Ammon's horn (tissue), 1 donor: ENCODE data around the gene ANP32B.
"Not testable (repeated sequence)": the region's sequence is repeated elsewhere in the genome, so short reads cannot be mapped to it uniquely, and the experiment has no call there.

ENCODE experiments used
- DNase-seq: peaks from one replicate; pipeline ENCODE4 v3.0.0-alpha.2; 2016; ENCODE audit warnings: low spot score

Gene ANP32B

DNA sequence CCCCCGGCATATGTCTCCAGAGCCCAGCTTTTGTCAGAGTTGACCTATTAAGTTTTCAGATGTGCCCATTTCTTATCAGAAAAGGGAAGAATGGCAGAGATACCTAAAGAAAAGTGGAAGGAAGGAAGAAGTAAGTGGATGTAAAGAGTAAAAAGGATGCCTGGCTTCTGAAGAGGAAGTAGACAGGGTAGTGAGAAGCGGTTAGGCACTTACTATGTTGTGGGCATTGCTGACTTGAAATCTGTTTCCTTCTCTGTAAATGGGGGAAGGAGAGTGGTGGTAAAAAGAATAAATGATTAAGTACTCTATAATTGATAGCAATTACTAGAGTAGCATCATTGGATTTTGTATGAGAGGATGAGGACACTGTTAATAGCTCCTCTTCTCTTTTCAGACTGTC lies 9.9 kb downstream of the ANP32B start:
- no peak for DNase-seq

DNA sequence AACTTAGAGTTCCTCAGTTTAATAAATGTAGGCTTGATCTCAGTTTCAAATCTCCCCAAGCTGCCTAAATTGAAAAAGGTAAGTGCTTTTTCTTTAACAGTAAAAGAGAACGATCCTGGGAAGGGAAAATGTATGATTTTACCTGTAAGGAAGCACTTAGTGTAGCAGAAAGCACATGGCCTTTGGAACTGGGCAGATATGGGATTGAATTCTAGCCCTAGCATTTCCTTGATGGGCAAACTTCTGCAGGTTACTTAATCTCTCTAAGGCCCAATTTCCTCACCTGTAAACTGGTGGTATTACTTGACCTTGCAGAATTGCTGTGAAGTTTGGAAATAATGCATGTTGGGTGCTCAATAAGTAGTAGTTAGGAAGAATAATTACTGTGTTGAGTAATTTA lies 11.6 kb downstream of the ANP32B start:
- no peak for DNase-seq

DNA sequence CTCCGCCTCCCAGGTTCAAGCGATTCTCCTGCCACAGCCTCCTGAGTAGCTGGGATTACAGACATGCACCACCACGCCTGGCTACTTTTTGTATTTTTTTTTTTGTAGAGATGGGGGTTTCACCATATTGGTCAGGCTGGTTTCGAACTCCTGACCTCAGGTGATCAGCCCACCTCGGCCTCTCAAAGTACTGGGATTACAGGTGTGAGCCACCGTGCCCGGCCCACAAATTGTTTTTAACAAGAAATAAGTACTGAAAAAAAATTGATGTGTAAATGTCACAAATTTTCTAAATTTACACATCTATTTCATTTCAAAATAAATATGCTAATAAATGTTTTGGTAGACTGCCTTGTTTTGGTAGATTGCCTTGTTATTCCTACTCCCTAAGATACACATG lies 13.5 kb downstream of the ANP32B start:
- not testable (repeated sequence) for DNase-seq

DNA sequence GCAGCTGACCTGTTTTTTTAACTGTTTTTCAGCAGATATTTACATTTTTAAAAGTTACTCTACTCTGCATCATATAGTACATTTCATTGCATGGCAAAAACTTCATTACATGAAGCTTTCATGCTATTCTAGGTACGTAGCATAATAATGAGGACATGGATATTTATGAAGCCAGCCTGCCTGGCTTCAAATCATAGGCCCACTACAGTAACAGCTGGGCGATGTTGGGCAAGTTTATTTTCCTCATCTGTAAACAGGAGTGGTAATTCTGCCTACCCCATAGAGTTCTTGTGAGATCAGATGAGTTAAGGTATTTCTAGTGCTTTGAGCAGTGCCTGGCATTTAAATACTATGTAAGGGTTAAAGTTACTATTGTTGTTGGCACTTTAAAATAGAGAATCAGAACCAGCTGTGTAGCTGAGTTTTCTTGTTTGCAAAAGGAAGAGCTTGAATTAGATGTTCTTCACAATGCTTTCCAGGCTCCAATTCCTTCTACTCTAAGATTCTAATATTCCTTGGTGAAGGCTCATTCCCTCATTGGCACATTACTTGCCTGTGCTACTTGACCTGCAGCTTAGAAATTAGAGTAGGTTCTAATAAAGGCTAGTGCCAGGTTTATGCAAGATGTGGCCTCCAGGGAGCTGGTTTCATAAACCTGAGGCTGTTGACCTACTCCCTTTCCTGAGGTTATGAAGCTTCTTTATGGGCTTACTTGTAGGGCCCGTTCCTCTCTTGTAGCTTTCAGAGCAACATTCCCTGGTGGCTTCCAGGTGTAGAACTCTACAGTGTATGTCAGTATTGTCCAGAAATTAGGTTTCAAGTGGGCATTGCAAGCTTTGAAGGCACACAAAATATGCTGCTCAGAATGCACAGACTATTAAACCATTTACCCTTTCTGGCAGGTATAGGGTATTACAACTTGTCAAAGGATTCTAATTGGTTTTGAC lies 14.5 kb downstream of the ANP32B start:
- no peak for DNase-seq

DNA sequence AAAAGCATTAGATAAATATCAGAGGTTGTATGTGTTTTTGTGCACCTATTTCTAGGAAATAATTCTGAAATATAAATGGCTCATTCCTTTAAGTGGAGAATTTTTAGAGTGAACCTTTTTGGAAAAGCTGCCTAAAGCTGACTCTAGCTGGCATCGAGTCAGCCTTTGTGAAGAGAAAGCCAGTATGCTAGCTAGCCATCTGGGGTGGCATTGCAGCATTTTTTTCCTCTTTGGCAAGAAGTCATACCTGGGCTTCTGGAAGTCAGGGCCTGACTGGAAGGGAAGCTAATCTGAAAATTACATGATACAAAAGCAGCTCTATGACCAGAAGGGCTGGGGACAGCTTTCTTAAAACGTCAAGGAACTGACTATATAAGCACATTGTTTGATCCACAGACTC lies 19.7 kb downstream of the ANP32B start:
- DNase-seq = no peak

DNA sequence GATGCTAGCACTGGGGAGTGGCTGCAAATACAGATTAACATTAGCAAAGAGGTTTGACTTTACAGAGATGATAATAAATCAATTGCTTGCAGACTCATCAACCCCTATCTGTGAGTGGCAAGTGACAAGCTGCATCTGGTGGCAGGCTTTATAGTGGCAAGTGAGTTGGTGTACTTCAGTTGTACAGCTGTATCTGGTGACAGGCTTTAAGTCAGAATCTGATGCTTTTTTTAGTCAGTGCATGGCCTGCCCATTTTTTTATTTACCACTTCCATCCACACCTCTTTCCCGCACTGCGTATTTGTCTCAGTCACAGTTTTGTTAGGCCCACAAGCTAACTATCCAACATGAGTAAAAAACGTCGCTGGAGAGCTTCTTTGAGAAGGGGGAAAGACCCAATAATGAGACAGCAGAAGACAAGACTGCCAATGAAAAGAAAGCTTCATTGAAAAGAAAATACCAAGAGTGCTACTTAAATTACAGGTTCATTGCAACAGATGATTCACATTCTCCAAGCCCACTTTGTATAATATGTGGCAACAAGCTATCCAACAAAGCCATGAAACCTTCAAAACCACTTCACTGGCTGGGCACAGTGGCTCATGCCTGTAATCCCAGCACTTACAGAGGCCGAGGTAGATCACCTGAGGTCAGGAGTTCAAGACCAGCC lies 23.1 kb downstream of the ANP32B start:
- DNase-seq = no peak

DNA sequence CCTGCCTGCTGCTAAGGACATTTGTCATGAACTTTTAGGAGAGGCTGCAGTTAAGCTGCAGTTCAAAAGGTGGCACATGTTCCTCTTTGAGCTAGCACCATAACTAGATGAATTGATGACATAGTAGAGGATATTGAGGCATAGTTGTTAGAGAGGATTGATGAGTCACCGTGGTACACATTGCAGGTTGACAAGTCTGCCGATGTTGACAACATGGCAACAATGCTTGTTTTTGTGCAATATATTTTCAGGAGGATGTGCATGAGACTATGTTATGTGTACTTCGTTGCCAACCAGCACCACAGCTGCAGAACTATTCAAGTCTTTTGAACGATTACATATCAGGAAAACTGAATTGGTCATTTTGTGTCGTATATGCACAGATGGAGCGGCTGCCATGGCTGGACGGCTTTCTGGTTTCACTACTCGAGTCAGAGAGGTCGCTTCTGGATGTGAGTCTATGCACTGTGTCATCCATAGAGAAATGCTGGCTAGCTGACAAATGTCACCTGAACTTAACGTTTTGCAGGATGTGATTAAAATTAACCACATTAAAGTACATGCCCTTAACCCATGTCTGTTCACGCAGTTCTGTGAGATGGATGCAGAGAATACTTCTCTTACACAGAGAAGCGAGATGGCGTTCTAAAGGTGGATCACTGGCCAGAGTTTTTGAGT lies 24.2 kb downstream of the ANP32B start:
- DNase-seq = no peak

DNA sequence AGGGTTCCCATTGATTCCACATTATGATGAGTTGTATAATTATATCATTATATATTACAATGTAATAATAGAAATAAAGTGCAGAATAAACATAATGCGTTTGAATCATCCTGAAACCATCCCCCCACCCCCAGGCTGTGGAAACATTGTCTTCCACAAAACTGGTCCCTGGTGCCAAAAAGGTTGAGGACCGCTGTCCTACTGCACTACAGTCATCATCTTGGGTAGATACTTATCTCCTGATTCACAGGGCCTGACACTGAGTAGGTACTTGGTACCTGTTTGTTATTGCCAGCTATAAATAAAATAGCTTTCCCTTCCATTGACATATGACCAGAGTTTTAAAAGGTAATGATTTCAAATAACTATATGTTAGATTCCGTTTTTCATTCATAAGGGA lies 25.6 kb downstream of the ANP32B start:
- DNase-seq = no peak

DNA sequence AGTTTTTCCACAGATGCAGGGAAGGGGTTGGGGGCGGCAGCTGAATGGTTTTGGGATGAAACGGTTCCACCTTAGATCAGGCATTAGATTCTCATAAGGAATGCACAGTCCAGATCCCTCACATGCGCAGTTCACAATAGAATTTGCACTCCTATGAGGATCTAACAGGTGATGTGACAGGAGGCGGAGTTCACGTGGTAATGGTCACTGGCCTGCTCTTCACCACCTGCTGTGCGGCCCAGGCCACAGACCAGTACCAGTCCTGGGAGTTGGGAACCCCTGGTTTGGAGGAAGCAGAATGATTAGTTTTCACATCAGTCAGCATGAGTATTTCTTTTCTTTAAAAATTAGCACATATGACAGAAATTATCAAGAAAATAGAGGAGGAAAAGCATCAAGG lies 26.3 kb downstream of the ANP32B start:
- no peak for DNase-seq

DNA sequence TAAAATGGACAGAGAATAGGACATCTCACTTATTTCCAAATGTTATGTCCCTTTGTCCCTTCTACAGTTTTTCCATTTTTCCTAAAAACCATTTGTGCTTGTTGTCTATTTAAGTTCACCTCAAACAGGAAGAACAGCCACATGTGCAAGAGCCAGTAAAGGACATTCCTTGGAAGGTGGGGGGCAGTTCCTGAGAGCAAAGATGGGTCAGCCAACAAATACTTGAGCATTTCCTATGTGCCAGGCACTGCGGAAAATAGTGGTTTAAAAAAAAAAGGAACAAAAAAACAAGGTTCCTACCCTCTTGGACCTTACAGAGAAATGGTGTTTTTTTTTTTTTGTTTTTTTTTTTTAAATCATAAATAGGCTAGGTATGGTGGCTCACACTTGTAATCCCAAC lies 26.8 kb downstream of the ANP32B start:
- no peak for DNase-seq

DNA sequence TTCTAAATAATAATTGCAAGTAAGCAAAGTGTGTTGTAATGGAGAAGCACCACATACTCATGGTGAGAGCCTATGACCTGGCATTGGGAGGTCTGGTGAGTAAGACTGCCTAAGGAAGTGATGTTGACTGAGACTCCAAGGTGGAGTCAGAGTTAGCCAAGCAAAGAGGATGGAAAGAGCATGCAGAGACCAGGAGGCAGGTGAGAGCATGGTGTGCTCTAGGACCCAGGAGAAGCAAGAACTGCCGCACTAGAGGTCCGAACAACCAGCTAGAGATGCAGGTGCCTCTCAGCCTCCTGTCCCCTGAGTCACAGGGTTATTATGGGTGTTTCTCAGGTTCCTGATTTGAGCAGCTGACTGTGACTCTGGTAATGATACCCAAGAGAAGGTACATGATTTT lies 27.3 kb downstream of the ANP32B start:
- DNase-seq = no peak

DNA sequence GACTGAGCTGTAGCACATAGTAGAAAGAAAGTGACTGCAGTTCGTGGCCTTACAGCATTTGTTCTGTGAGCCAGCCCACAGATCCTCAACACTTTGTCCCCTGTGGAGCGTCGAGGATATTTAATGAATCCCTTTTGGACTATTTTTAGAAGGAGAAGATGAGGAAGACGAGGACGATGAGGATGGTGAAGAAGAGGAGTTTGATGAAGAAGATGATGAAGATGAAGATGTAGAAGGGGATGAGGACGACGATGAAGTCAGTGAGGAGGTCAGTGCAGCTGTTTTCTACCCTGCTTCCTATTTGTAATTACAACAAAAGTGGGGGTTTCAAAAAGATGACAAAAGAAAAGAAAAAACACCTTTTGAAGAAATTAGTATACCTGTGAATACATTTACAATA lies 28.0 kb downstream of the ANP32B start:
- DNase-seq = no peak

DNA sequence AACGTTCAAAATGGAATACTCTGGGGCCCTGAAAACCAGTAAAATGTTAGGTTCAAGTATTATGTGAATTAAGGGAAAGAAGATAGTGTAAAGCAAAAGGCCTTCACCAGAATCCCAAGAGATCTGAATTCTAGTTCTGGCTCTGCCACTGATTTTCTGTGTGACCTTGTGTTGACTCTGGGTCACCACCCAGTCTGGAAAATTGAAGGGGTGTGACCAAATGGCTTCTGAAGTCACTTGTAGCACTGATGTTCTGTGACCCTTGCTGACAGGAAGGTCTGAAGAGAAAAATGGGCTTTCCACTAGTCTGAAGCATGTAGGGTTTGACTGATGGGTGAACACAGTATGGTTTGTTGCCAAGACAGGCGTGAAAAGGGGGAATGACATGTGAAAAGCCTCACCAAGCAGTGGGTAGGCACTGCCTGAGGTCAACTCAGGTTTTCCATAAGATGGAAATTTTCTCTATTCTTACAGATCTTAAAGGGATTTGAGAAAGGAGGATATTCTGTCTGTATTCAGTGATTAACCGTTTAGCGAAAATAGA lies 33.1 kb downstream of the ANP32B start:
- DNase-seq = no peak

DNA sequence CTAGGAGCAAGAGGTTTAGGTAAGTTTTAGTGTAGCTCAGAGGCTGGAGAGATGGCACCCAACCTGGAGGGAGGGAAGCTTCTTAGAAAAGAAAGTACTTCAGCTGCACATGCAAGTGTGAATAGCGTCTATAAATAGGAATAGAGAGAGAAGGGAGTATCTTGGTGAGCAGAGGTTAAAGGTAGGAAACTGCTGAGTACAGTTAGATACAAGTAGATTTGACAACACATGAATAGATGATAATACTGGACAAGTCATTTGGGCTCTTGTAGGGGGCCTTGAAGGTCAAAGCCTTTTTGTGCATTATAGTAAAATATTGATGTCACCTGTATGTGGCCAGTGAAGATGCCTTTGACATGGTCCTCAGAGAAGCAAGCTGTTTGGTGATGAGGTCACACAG lies 34.2 kb downstream of the ANP32B start:
- no peak for DNase-seq

DNA sequence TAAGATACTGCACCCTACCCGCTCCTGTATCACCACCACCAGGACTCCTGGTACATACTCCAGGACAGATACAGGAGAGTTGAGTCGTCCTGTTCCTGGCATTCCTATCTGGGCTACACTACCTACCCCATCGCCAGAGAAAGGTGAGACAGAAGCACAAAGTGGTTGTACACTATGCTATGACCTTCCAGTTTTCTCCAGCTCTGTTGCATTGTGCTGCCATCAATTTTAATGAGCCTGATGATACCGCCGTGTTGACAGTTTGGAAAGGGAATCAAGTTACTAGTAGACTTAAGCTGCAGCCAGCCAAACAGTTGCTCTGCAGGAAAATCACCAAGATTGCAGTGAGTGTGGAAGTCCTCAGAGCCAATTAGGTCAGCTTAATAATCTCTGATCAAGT lies 35.2 kb downstream of the ANP32B start:
- DNase-seq = no peak

DNA sequence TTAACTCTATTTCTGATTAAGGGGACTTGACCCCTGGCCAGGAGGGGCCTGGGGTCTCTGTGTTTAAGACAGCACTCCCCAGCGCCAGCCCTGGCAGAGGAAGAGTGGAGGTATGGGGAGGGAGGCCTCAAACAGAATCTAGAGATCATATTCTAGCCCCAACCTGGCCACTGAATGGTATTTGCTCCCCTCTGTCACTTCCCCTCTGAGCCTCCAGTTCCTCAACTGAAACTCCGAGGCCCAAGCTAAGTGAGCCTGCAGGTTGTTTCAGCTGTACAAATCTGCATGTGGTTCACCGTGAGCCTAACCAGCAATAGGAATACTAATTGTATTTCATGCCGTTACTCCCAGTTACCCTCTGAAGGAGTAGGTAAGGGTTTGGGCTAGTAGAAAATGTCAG lies 36.0 kb downstream of the ANP32B start:
- DNase-seq = no peak

DNA sequence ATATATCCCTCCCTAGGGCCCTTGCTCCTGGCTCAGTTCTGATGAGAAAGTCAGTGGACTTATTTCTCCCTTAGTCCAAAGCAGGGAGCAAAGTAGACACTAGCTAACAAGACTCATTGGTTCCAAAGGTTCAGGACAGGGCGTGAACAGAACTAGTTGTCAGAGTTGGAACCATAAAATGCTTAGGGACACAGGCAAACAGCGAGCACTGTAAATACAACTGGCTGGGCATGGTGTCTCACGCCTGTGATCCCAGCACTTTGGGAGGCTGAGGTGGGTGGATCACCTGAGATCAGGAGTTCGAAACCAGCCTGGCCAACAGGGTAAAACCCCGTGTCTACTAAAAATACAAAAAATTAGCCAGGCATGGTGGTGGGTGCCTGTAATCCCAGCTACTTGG lies 36.7 kb downstream of the ANP32B start:
- DNase-seq = not testable (repeated sequence)

DNA sequence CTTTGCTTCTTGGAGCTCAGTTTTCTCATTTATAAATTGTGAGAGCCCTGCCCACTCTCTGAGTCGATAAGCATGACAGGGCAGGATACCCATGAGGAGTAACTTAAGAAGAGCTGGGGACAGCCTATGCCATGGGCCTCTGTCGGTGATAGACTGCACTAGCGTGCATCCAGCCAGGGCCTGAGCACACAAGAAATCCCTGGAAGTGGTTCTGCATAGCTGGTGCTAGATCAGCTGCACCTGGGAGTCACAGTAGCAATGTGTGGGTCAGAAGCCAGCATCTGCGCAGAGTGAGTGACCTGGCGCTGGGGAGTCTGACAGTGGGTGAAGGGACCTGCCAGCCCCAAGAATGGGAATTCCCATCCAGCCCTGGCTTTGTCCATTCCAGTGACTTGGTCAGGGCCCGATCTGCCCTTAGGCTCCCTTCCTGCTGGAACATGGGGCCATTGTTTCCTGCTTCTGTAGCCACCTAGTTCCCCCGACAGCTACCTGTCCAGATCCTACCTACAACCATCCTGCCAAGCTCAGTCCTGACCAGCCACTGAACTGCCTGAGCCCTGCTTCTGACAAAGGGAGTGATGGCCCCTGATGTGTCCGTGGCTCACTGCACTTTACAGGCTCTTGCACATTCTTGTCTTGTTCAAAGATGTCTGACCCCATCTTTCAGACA lies 37.5 kb downstream of the ANP32B start:
- no peak for DNase-seq

DNA sequence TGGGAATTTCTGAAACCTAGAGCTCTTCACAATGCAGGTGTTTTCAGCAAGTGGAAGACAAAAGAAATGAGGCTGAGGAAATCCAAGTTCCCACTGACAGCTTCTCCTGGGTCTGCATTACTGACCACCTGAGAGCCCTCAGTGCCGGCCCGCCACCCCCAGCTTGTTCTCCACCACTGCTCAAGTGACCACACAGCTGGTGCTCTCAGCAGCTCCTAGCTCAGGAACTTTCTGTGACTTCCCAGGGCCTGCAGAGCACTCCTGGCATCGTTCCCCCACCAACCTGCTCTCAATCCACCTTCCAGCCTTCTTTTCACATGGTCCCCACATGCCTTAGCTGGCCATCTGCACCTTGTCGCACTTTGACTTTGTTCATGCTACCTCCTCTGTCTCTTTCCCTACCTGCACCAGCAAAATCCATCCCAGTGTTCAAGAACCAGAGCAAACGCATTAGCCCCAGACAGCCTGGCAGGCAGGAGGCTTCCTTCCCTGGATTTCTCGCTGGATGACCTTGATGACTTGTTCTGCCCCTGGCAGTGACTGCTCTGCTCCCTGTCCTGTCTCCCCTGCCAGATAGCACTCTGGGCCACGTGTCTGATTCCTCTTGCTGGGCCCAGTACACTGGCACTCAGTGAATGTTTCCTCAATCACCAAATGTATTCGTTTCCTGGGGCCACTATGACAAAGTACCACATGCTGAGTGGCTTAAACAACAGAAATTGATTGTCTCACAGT lies 38.3 kb downstream of the ANP32B start:
- DNase-seq = no peak

DNA sequence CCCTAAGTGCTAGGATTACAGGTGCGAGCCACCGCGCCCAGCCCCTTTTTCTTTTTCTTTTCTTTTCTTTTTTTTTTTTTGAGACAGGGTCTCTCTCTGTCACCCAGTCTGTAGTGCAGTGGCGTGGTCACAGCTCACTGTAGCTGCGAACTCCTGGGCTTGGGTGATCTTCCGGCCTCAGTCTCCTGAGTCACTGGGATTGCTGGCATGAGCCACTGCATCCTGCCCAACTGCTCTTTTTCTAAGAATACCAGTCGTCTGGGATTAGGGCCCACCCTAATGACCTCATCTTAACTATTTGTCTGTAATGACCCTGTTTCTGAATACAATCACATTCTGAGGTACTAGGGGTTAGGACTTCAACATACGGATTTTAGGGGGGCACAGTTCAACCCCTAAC lies 39.3 kb downstream of the ANP32B start:
- DNase-seq = no peak

DNA sequence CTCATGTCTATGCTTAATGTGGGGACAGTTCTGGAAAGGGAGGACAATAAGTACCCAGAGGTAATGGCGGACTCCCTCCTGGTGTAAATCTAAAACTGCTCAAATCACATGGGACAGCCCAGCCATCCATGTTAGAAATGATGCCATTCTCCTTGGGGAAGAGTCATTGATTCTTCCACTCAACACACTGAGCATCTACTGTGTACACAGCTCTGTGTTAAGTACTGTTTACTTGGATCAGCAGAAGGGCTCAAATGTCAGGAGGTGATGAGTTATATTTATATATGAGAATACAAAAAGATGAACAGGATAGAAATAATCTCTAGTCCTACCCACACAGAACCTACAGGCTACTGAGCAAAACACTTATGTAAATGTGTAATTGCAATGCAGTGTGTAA lies 41.6 kb downstream of the ANP32B start:
- DNase-seq = no peak
